Ishikawa (cell line): ENCODE data around the gene NAPB.

ENCODE experiments used
- CREB1 ChIP-seq: IDR thresholded peaks from 2 replicates; pipeline ENCODE4 v1.6.1; 2012; ENCODE audit warnings: low read depth
- EP300 ChIP-seq: IDR thresholded peaks from 2 replicates; pipeline ENCODE4 v1.6.1; 2012; ENCODE audit warnings: borderline replicate concordance
- MAX ChIP-seq: IDR thresholded peaks from 2 replicates; pipeline ENCODE4 v1.6.1; 2012
- REST ChIP-seq: IDR thresholded peaks from 2 replicates; pipeline ENCODE4 v1.6.1; 2012; ENCODE audit warnings: low read depth, mild to moderate bottlenecking
- TAF1 ChIP-seq: IDR thresholded peaks from 2 replicates; pipeline ENCODE4 v1.6.1; 2012; ENCODE audit warnings: low read depth, mild to moderate bottlenecking

DNA sequence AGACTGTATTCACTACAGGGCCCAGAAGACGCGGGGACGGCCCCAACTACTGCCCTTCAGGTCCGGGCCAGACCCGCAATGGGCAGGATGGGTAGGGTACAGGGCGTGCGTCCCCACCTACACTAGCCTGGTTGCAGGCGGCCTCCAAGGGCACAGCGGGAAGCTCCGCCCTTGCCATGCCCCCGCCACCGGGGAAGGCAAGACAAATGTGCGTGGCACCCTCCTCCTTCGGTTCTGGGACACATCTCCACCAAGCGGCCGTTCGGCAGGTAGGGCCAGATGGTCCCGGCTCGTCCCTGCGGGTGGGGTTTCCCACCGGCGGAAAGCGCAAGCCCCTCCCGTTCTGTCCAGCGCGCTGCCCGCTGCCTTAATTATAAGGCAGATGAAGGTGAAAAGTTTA, 65.1 kb downstream of the NAPB start:
- TF ChIP-seq EP300 (no peak), REST (no peak), TAF1 (no peak), CREB1 (no peak), MAX (no peak)
